ENCODE measurements around the gene CDCA3.

Gene CDCA3

DNA sequence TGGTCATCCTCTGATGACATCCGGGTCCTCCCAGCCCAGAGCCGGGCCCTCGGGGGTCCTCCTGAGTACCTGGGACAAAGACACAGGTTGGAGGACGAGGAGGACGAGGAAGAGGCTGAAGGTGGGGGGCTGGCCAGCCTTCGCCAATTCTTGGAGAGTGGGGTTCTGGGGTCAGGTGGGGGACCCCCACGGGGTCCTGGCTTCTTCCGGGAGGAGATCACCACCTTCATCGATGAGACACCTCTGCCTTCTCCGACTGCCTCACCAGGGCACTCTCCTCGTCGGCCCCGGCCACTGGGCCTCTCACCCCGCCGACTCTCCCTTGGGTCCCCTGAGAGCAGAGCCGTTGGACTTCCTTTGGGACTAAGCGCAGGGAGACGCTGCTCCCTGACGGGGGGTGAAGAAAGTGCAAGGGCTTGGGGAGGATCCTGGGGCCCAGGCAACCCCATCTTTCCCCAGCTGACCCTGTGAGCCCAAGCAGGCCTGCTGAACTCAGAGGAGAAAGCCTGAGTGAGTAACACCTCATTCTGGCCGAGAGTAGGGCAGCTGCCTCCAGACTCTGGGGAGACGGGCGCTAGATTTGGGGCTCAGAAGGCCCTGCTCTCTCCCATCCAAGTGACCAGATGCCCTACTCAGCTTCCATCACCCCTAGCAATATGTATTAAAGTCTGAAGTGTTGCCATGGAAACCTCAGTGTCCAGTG, 24.2 kb downstream of the CDCA3 start:
- Histone ChIP-seq H3K4me3 (replicated peaks; ENCODE audit: insufficient read depth, low read length) (no peak overlapping the region), H3K27me3 (ENCODE audit: insufficient read depth, poor library complexity, severe bottlenecking) (peaks cover 31% of the 10 kb centered on the region), H3K27ac (replicated peaks) (no peak overlapping the region)
- TF ChIP-seq GABPA (IDR thresholded peaks at IDR 0.05; ENCODE audit: low read depth), result no peak
- DNase-seq (ENCODE audit: low read depth in 1 of 2, low spot score in 1 of 2), result no peak

DNA sequence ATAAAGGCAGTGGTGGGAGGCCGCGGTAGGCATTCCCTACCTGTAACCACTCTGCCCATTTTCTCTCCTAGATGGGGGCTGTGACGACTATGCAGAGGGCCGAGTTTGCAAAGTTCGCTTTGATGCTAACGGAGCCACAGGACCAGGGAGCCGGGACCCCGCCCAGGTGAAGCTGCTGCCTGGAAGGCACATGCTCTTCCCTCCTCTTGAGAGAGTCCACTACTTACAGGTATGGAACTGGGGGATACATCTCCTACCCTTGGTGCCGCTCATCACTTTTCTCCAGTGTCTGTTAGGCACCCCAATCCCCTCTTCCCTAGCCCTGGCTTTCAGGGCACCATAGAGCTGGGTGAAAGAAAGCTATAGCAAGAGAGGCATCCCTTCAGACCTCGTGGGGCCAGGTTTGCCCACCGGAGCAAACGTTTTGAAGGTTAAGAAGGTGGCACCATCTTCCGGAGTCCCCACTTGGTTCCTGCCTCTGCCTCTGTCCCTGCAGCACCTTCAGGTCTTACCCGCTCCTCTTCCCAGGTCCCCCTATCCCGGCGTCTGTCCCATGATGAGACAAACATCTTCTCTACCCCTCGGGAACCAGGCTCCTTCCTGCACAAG, 24.9 kb downstream of the CDCA3 start:
- TF ChIP-seq POLR2AphosphoS5 (IDR thresholded peaks at IDR 0.05; ENCODE audit: low read depth) (no peak), GABPA (IDR thresholded peaks at IDR 0.05; ENCODE audit: low read depth) (no peak), SPI1 (IDR thresholded peaks at IDR 0.05; ENCODE audit: borderline replicate concordance, low read depth) (no peak)
- TF ChIP-seq, protein P1, sequence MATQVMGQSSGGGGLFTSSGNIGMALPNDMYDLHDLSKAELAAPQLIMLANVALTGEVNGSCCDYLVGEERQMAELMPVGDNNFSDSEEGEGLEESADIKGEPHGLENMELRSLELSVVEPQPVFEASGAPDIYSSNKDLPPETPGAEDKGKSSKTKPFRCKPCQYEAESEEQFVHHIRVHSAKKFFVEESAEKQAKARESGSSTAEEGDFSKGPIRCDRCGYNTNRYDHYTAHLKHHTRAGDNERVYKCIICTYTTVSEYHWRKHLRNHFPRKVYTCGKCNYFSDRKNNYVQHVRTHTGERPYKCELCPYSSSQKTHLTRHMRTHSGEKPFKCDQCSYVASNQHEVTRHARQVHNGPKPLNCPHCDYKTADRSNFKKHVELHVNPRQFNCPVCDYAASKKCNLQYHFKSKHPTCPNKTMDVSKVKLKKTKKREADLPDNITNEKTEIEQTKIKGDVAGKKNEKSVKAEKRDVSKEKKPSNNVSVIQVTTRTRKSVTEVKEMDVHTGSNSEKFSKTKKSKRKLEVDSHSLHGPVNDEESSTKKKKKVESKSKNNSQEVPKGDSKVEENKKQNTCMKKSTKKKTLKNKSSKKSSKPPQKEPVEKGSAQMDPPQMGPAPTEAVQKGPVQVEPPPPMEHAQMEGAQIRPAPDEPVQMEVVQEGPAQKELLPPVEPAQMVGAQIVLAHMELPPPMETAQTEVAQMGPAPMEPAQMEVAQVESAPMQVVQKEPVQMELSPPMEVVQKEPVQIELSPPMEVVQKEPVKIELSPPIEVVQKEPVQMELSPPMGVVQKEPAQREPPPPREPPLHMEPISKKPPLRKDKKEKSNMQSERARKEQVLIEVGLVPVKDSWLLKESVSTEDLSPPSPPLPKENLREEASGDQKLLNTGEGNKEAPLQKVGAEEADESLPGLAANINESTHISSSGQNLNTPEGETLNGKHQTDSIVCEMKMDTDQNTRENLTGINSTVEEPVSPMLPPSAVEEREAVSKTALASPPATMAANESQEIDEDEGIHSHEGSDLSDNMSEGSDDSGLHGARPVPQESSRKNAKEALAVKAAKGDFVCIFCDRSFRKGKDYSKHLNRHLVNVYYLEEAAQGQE (IDR thresholded peaks at IDR 0.05; ENCODE audit: insufficient replicate concordance, low read depth), result no peak
- TF ChIP-seq, protein P2, sequence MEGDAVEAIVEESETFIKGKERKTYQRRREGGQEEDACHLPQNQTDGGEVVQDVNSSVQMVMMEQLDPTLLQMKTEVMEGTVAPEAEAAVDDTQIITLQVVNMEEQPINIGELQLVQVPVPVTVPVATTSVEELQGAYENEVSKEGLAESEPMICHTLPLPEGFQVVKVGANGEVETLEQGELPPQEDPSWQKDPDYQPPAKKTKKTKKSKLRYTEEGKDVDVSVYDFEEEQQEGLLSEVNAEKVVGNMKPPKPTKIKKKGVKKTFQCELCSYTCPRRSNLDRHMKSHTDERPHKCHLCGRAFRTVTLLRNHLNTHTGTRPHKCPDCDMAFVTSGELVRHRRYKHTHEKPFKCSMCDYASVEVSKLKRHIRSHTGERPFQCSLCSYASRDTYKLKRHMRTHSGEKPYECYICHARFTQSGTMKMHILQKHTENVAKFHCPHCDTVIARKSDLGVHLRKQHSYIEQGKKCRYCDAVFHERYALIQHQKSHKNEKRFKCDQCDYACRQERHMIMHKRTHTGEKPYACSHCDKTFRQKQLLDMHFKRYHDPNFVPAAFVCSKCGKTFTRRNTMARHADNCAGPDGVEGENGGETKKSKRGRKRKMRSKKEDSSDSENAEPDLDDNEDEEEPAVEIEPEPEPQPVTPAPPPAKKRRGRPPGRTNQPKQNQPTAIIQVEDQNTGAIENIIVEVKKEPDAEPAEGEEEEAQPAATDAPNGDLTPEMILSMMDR (IDR thresholded peaks at IDR 0.05; ENCODE audit: insufficient read depth, low read length), result no peak
- Histone ChIP-seq H3K4me3 (replicated peaks; ENCODE audit: insufficient read depth, low read length) (no peak overlapping the region), H3K27ac (replicated peaks) (no peak overlapping the region), H3K27me3 (ENCODE audit: insufficient read depth, poor library complexity, severe bottlenecking) (peaks cover 33% of the 10 kb centered on the region)
- DNase-seq (ENCODE audit: low read depth in 1 of 2, low spot score in 1 of 2), result no peak

DNA sequence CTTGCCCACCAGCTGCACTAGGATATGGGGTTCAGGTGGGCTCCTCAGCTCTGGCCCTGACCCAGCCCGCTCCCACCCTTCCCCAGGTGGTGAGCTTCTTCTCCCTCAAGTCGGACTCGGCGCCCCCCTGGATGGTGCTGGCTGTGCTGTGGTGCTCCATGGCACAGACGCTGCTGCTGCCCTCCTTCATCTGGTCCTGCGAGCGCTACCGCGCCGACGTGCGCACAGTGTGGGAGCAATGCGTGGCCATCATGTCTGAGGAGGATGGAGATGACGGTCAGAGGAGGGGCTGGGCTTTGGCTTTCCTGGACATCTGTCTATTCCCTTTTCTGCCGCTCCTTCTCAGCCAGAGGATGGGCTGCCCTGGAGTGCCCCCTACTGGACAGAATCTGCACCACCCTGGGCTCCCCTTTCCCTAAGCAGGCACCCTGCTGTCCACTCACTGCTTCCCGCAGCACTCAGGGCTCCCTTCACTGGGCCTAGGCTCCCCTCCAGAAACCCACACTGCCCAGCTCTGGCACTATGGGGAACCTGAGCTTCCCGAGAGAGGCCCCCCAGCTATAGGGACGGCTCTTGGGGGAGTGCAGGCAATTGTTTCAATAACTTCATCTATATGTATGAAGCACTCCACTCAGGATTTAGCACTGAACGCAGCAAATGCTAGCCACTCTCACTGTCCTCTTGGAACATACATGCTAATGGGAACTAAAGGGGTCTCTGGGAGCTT, 25.5 kb downstream of the CDCA3 start:
- H3K27ac ChIP-seq (replicated peaks), result no peak overlapping the region
- peak; percentile 67 to 82 for DNase-seq (ENCODE audit: low read depth in 1 of 2, low spot score in 1 of 2)
- TF ChIP-seq, protein P1 (IDR thresholded peaks at IDR 0.05; ENCODE audit: insufficient replicate concordance, low read depth), result no peak
- no peak for TF ChIP-seq POLR2AphosphoS5 (IDR thresholded peaks at IDR 0.05; ENCODE audit: low read depth)
- TF ChIP-seq, protein P2 (IDR thresholded peaks at IDR 0.05; ENCODE audit: insufficient read depth, low read length), result peak; percentile 96
- TF ChIP-seq SPI1 (IDR thresholded peaks at IDR 0.05; ENCODE audit: borderline replicate concordance, low read depth), result no peak
- no peak for TF ChIP-seq GABPA (IDR thresholded peaks at IDR 0.05; ENCODE audit: low read depth)
- H3K27me3 ChIP-seq (ENCODE audit: insufficient read depth, poor library complexity, severe bottlenecking), result peaks cover 33% of the 10 kb centered on the region
- H3K4me3 ChIP-seq (replicated peaks; ENCODE audit: insufficient read depth, low read length), result no peak overlapping the region

DNA sequence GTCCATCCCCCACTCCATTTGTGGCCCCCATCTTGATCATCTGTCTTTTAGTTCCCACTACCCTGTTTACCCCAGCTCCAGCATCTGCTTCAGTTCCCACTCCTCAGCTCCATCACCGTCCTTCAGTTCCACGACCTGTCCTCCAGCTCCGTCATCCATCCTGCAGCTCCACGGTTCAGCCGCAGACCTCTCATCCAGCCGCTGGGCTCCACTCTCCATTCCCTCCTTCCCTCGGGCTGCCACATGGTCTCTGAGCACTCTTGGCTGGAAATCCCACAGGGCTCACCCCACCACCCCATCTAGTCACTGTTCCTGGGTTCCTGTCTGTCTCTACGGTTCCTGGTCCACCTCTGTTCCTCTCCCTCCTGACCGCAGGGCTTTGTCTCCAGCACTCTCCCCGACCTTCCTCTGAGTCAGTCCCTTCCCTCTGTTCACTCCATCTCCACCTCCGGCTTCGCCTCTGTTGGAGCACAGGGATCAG, 26.1 kb downstream of the CDCA3 start:
- Histone ChIP-seq H3K27me3 (ENCODE audit: insufficient read depth, poor library complexity, severe bottlenecking) (peaks cover 33% of the 10 kb centered on the region), H3K4me3 (replicated peaks; ENCODE audit: insufficient read depth, low read length) (no peak overlapping the region), H3K27ac (replicated peaks) (no peak overlapping the region)
- DNase-seq (ENCODE audit: low read depth in 1 of 2, low spot score in 1 of 2), result no peak
- no peak for TF ChIP-seq GABPA (IDR thresholded peaks at IDR 0.05; ENCODE audit: low read depth)
- no peak for TF ChIP-seq SPI1 (IDR thresholded peaks at IDR 0.05; ENCODE audit: borderline replicate concordance, low read depth)
- TF ChIP-seq, protein P1 (IDR thresholded peaks at IDR 0.05; ENCODE audit: insufficient replicate concordance, low read depth), result no peak
- TF ChIP-seq, protein P2 (IDR thresholded peaks at IDR 0.05; ENCODE audit: insufficient read depth, low read length), result no peak
- no peak for TF ChIP-seq POLR2AphosphoS5 (IDR thresholded peaks at IDR 0.05; ENCODE audit: low read depth)

All from HL-60 (cell line).